DMS153 treated with DMSO at 0.1 percent for 48 hours (cell line): ENCODE results near the gene SNRPD3.
"Not testable (repeated sequence)": the region's sequence is repeated elsewhere in the genome, so short reads cannot be mapped to it uniquely, and the experiment has no call there.

Experiments used
- DNase-seq: peaks from one replicate; lab custom pipeline; 2025; ENCODE audit not compliant: unreplicated experiment; lab: John Stamatoyannopoulos, UW

Gene SNRPD3

DNA sequence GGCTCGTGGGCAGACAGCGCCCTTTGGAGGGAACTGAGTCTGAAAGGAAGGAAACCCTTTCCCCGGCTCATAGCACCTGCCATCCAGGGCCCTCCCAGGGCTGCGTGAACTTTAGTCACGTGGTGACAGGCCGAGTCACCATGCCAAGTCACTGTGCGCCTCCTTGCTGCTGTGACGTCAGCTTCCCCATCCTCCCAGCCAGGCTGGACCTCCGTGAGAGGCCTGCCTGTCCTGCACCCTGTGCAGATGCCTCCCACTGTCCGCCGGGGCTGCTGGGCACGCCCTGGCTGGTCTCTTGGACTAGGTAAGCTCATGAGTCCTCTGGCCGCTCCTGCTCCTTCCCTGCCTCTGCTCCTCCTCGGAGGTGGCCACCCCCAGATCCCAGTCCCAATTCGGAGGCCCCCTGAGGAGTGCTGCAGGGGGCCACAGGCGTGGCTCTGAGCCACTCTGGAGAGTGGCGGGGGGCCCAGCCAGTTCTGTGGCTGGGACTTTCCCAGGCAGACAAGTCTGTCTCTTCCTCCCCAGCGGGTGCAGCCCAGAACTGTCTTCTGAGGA, 51.7 kb downstream of the SNRPD3 start:
- not testable (repeated sequence) for DNase-seq

DNA sequence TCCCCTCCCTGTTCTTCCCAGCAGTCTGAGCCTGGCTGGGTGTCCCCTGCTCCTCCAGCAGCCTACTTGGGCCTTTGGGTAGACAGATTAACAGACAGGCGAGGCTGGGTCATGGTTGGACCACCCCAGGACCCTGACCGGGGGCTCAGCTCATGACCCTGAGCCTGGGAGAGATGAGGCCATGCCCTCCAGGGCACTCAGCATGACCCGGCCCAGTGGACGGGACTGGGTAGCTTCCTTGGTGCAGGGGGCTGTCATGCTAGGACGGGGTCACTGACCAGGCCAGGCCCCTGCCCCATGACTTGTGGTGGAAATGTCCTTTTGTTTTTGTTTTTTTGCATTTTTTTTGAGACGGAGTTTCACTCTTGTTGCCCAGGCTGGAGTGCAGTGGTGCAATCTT, 52.5 kb downstream of the SNRPD3 start:
- not testable (repeated sequence) for DNase-seq

DNA sequence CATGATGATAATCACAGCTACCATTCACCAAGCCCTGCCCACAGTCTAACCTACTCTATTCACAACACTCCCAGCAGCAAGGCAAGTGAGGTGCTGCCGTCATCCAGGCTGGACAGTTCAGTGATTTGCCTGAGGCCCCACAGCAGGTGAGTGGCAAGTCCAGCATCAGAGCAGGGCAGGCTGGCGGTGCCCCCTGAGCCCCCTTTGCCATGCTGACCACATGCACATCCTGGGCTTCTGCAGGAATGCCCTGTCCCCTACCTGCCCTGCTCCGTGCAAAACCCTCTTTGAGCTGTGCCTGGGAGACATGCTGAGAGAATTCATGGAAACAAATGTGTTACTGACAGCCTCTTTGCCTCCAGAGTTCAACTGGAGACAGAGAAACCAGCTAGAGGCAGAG, 54.1 kb downstream of the SNRPD3 start:
- DNase-seq = not testable (repeated sequence)

DNA sequence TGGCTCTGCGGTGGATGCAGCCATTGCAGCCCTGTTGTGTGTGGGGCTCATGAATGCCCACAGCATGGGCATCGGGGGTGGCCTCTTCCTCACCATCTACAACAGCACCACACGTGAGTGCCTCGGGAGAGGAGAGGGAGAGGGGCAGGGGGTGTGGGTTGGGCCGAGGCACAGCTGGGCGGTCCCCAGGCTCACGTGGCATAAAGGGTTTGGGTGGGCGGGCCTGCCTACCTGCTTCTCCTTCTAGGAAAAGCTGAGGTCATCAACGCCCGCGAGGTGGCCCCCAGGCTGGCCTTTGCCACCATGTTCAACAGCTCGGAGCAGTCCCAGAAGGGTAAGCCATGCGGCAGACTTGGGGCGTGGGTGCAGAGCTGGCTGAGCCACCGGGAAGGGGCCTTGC, 59.0 kb downstream of the SNRPD3 start:
- not testable (repeated sequence) for DNase-seq

DNA sequence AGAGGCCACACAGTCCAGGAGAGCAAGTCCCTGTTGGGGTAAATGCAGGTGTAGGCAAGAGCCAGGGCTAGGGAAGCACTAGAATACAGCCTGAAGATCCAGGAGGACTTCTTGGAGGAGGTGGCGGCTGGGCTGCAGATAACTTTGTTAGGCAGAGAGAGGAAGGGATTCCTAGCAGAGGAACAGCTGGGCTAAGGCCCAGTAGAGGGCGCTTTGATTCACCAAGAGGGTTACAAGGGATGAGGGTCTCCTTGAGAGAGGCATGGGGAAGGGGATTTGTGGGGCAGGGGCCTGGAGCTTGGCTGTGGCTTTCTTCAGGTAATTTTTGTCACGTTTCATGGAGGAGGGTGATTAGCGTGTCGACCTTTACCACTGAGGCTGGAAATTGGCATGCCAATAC, 65.4 kb downstream of the SNRPD3 start:
- DNase-seq = not testable (repeated sequence)

DNA sequence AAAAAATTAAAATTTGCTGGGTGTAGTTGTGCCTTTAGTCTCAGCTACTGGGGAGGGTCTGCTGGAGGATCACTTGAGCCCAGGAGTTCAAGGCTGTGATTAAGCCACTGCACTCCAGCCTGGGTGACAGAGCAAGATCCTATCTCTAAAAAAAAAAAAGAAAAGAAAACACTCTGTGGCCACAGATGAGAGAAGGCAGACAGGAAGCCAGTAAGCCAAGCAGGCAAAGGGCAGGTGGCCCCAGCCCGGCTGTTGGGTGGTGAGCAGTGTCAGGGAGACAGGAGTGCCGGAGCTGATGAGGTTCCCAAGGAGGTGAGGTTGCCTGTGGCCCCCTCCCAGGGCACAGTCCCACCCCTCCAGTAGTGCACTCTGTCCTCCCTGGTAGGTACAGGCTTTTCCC, 66.8 kb downstream of the SNRPD3 start:
- not testable (repeated sequence) for DNase-seq
